ENCODE results near the gene RNF213.

- TF ChIP-seq, protein P1, sequence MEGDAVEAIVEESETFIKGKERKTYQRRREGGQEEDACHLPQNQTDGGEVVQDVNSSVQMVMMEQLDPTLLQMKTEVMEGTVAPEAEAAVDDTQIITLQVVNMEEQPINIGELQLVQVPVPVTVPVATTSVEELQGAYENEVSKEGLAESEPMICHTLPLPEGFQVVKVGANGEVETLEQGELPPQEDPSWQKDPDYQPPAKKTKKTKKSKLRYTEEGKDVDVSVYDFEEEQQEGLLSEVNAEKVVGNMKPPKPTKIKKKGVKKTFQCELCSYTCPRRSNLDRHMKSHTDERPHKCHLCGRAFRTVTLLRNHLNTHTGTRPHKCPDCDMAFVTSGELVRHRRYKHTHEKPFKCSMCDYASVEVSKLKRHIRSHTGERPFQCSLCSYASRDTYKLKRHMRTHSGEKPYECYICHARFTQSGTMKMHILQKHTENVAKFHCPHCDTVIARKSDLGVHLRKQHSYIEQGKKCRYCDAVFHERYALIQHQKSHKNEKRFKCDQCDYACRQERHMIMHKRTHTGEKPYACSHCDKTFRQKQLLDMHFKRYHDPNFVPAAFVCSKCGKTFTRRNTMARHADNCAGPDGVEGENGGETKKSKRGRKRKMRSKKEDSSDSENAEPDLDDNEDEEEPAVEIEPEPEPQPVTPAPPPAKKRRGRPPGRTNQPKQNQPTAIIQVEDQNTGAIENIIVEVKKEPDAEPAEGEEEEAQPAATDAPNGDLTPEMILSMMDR (IDR thresholded peaks at IDR 0.05) = no peak
- TF ChIP-seq POLR2A (IDR thresholded peaks at IDR 0.05) (no peak), POLR2AphosphoS5 (IDR thresholded peaks at IDR 0.05) (no peak)
Observed at GRCh38 chr17:80409626-80410025, 149.0 kb downstream of the RNF213 start.
